GM21381 (cell line): ENCODE results near the gene MYH9.

Source experiments
- ATAC-seq: cut with Tn5 transposase; IDR thresholded peaks from one replicate; pipeline ENCODE4 v1.9.1; 2021; ENCODE audit warnings: mild to moderate bottlenecking, moderate library complexity; ENCODE audit not compliant: unreplicated experiment

The MYH9 gene

GRCh38 chr22:36369004-36369921 lies 18.5 kb downstream of the MYH9 start:
- no peak for ATAC-seq

- ATAC-seq = no peak
These were observed 19.3 kb downstream of the MYH9 start for GRCh38 chr22:36368359-36368983.

- no peak for ATAC-seq
These were observed 20.3 kb downstream of the MYH9 start for GRCh38 chr22:36367479-36367878.

GRCh38 chr22:36367066-36367465 lies 20.7 kb downstream of the MYH9 start:
- no peak for ATAC-seq

- no peak for ATAC-seq
These were observed 21.5 kb downstream of the MYH9 start for GRCh38 chr22:36366291-36366708.

- no peak for ATAC-seq
These were observed 22.8 kb downstream of the MYH9 start for GRCh38 chr22:36365020-36365411.

GRCh38 chr22:36364255-36365019 lies 23.3 kb downstream of the MYH9 start:
- ATAC-seq = no peak

GRCh38 chr22:36363349-36363981 lies 24.3 kb downstream of the MYH9 start:
- ATAC-seq = no peak

- no peak for ATAC-seq
These were observed 24.8 kb downstream of the MYH9 start for GRCh38 chr22:36362932-36363331.

GRCh38 chr22:36362075-36362474 lies 25.7 kb downstream of the MYH9 start:
- no peak for ATAC-seq

- ATAC-seq = no peak
These were observed 26.8 kb downstream of the MYH9 start for GRCh38 chr22:36360871-36361383.

GRCh38 chr22:36360011-36360410 lies 27.8 kb downstream of the MYH9 start:
- no peak for ATAC-seq

- no peak for ATAC-seq
These were observed 28.2 kb downstream of the MYH9 start for GRCh38 chr22:36359470-36359996.

- peak; percentile 62 for ATAC-seq
These were observed 29.0 kb downstream of the MYH9 start for GRCh38 chr22:36358533-36359469.

GRCh38 chr22:36356708-36357624 lies 30.8 kb downstream of the MYH9 start:
- no peak for ATAC-seq

- ATAC-seq = no peak
These were observed 31.9 kb downstream of the MYH9 start for GRCh38 chr22:36355894-36356293.

- no peak for ATAC-seq
These were observed 32.4 kb downstream of the MYH9 start for GRCh38 chr22:36355362-36355761.

GRCh38 chr22:36352803-36353507 lies 34.8 kb downstream of the MYH9 start:
- ATAC-seq = no peak
